HUES6 (cell line): ENCODE results near the gene GPAT3.
"Not testable (repeated sequence)": the region's sequence is repeated elsewhere in the genome, so short reads cannot be mapped to it uniquely, and the experiment has no call there.

Experiments
- H3K27ac ChIP-seq: 2 replicates; pipeline ENCODE4 v1.7.0; 2013; ENCODE audit warnings: low read depth, mild to moderate bottlenecking, low read length, inconsistent platforms
- H3K27me3 ChIP-seq: 2 replicates; pipeline ENCODE4 v1.6.1; 2013; ENCODE audit warnings: low read length; ENCODE audit not compliant: control insufficient read depth, insufficient read depth
- H3K36me3 ChIP-seq: 2 replicates; pipeline ENCODE4 v1.6.1; 2013; ENCODE audit warnings: low read length; ENCODE audit not compliant: control insufficient read depth, insufficient read depth
- H3K4me1 ChIP-seq: 2 replicates; pipeline ENCODE4 v1.6.1; 2013; ENCODE audit warnings: low read length; ENCODE audit not compliant: control insufficient read depth, insufficient read depth
- H3K4me3 ChIP-seq: 2 replicates; pipeline ENCODE4 v1.5.1; 2013; ENCODE audit warnings: low read depth, low read length
- H3K9ac ChIP-seq: one replicate; pipeline ENCODE4 v1.6.1; 2013; ENCODE audit warnings: mild to moderate bottlenecking, low read length
- H3K9me3 ChIP-seq: 2 replicates; pipeline ENCODE4 v1.6.1; 2013; ENCODE audit warnings: low read depth, low read length; ENCODE audit not compliant: control insufficient read depth, insufficient read depth

Gene GPAT3

GRCh38 chr4:83509156-83509585 lies 26.7 kb upstream of the GPAT3 start:
- H3K4me1 ChIP-seq, H3K9ac ChIP-seq, H3K4me3 ChIP-seq, H3K9me3 ChIP-seq, H3K27me3 ChIP-seq, H3K36me3 ChIP-seq, H3K27ac ChIP-seq: not testable (repeated sequence)

- H3K27me3 ChIP-seq, result no peaks in the 10 kb centered on the region
- no peak overlapping the region for H3K9ac ChIP-seq
- H3K36me3 ChIP-seq, result no peaks in the 10 kb centered on the region
- H3K9me3 ChIP-seq, result no peaks in the 10 kb centered on the region
- H3K4me3 ChIP-seq, result no peak overlapping the region
- no peaks in the 10 kb centered on the region for H3K4me1 ChIP-seq
- H3K27ac ChIP-seq, result no peak overlapping the region
These were observed 25.5 kb upstream of the GPAT3 start for GRCh38 chr4:83510442-83510841.

- Histone ChIP-seq H3K27me3 (no peaks in the 10 kb centered on the region), H3K4me3 (no peak overlapping the region), H3K4me1 (no peaks in the 10 kb centered on the region), H3K36me3 (no peaks in the 10 kb centered on the region), H3K9me3 (no peaks in the 10 kb centered on the region), H3K27ac (no peak overlapping the region), H3K9ac (no peak overlapping the region)
These were observed 19.7 kb upstream of the GPAT3 start for GRCh38 chr4:83516042-83516772.

- Histone ChIP-seq H3K36me3 (no peaks in the 10 kb centered on the region), H3K4me3 (no peak overlapping the region), H3K27ac (no peak overlapping the region), H3K27me3 (no peaks in the 10 kb centered on the region), H3K9me3 (peaks cover 6% of the 10 kb centered on the region), H3K9ac (no peak overlapping the region), H3K4me1 (no peaks in the 10 kb centered on the region)
These were observed 13.7 kb upstream of the GPAT3 start for GRCh38 chr4:83522239-83522638.

GRCh38 chr4:83527671-83528070 lies 8.2 kb upstream of the GPAT3 start:
- Histone ChIP-seq H3K9me3 (peaks cover 17% of the 10 kb centered on the region), H3K4me1 (no peaks in the 10 kb centered on the region), H3K36me3 (no peaks in the 10 kb centered on the region), H3K4me3 (no peak overlapping the region), H3K9ac (no peak overlapping the region), H3K27ac (no peak overlapping the region), H3K27me3 (peaks cover 3% of the 10 kb centered on the region; the same call in 1 of the 2 replicates)

GRCh38 chr4:83536362-83537272 lies 709 bp downstream of the GPAT3 start:
- no peaks in the 10 kb centered on the region for H3K36me3 ChIP-seq
- no peaks in the 10 kb centered on the region for H3K9me3 ChIP-seq
- H3K4me3 ChIP-seq, result peak overlapping the region; percentile 64
- peaks cover 65% of the 10 kb centered on the region for H3K27me3 ChIP-seq
- no peaks in the 10 kb centered on the region for H3K4me1 ChIP-seq
- peak overlapping the region; percentile 41 for H3K9ac ChIP-seq
- no peak overlapping the region for H3K27ac ChIP-seq

- Histone ChIP-seq H3K9me3 (no peaks in the 10 kb centered on the region), H3K9ac (no peak overlapping the region), H3K36me3 (no peaks in the 10 kb centered on the region), H3K4me1 (no peaks in the 10 kb centered on the region), H3K27ac (no peak overlapping the region), H3K27me3 (peaks cover 19% of the 10 kb centered on the region), H3K4me3 (no peak overlapping the region)
These were observed 6.3 kb downstream of the GPAT3 start for GRCh38 chr4:83542225-83542624.

- Histone ChIP-seq H3K9ac (no peak overlapping the region), H3K4me3 (no peak overlapping the region), H3K27me3 (no peaks in the 10 kb centered on the region), H3K9me3 (no peaks in the 10 kb centered on the region), H3K36me3 (no peaks in the 10 kb centered on the region), H3K27ac (no peak overlapping the region), H3K4me1 (peaks cover 8% of the 10 kb centered on the region; the same call in 1 of the 2 replicates)
These were observed 10.9 kb downstream of the GPAT3 start for GRCh38 chr4:83546786-83547185.

GRCh38 chr4:83548151-83548905 lies 12.4 kb downstream of the GPAT3 start:
- H3K27me3 ChIP-seq, result no peaks in the 10 kb centered on the region
- peaks cover 13% of the 10 kb centered on the region; the same call in 1 of the 2 replicates for H3K4me1 ChIP-seq
- no peaks in the 10 kb centered on the region for H3K9me3 ChIP-seq
- H3K27ac ChIP-seq, result peak overlapping the region; percentile 85
- no peak overlapping the region for H3K4me3 ChIP-seq
- peak overlapping the region; percentile 51 for H3K9ac ChIP-seq
- H3K36me3 ChIP-seq, result no peaks in the 10 kb centered on the region

GRCh38 chr4:83552083-83552482 lies 16.2 kb downstream of the GPAT3 start:
- H3K9me3 ChIP-seq, result no peaks in the 10 kb centered on the region
- no peak overlapping the region for H3K4me3 ChIP-seq
- H3K36me3 ChIP-seq, result no peaks in the 10 kb centered on the region
- H3K4me1 ChIP-seq, result peaks cover 13% of the 10 kb centered on the region; the same call in 1 of the 2 replicates
- H3K9ac ChIP-seq, result no peak overlapping the region
- no peak overlapping the region for H3K27ac ChIP-seq
- no peaks in the 10 kb centered on the region for H3K27me3 ChIP-seq
